Cardiac muscle cell (in vitro differentiated cells and primary cell): Measurements from ENCODE around the gene DEF6. TPM values are rescaled to one million over a fixed set of nuclear protein-coding genes. Genes with fewer than 3 reads are reported as not detected.

Experiments
- DNase-seq, 2 donors: peaks; one replicate each; pipeline versions ENCODE4 v3.0.0 to v3.0.0-alpha.2; 2010 to 2017; ENCODE audit warnings: low read depth in 1 of 2, low spot score in 1 of 2
- H3K27ac ChIP-seq: fragments of 200-600 bp; sonication (generic); 2 replicates; pipeline ENCODE4 v1.5.1; 2016
- H3K27me3 ChIP-seq: fragments of 200-600 bp; sonication (generic); 2 replicates; pipeline ENCODE4 v1.6.0; 2016; ENCODE audit warnings: control low read depth
- H3K36me3 ChIP-seq: fragments of 200-600 bp; sonication (generic); 2 replicates; pipeline ENCODE4 v1.5.1; 2016; ENCODE audit warnings: control low read depth
- H3K4me1 ChIP-seq: fragments of 200-600 bp; sonication (generic); 2 replicates; pipeline ENCODE4 v1.8.1; 2017; ENCODE audit warnings: low read depth, mild to moderate bottlenecking, mixed run types
- H3K4me3 ChIP-seq: fragments of 200-600 bp; sonication (generic); 2 replicates; pipeline ENCODE4 v1.5.1; 2016; ENCODE audit warnings: mild to moderate bottlenecking
- H3K9me3 ChIP-seq: fragments of 200-600 bp; sonication (generic); 2 replicates; pipeline ENCODE4 v1.5.1; 2017; ENCODE audit warnings: low read depth, mild to moderate bottlenecking, control low read depth
- polyA plus RNA-seq: library from polyadenylated mRNA; unstranded; fragments of >200 nt; fragmentation: Nextera tagmentation; extraction: Ambion mirVana; gene quantifications from 2 replicates; pipeline ENCODE4 v1.2.1, GENCODE V29; 2016
- total RNA-seq: library from RNA; depleted of rRNA; stranded (reverse); fragments of >200 nt; gene quantifications from 2 replicates; pipeline ENCODE4 v1.2.3, GENCODE V29; 2016
- TF ChIP-seq, protein P1 (sequence below): IDR thresholded peaks from 2 replicates; pipeline ENCODE4 v1.5.1; 2012; ENCODE audit warnings: low read depth, mild to moderate bottlenecking, low read length

Gene DEF6
- total and polyA plus RNA-seq, 2 experiments from 2014 or later = 2.3 to 9.2 TPM

DNA sequence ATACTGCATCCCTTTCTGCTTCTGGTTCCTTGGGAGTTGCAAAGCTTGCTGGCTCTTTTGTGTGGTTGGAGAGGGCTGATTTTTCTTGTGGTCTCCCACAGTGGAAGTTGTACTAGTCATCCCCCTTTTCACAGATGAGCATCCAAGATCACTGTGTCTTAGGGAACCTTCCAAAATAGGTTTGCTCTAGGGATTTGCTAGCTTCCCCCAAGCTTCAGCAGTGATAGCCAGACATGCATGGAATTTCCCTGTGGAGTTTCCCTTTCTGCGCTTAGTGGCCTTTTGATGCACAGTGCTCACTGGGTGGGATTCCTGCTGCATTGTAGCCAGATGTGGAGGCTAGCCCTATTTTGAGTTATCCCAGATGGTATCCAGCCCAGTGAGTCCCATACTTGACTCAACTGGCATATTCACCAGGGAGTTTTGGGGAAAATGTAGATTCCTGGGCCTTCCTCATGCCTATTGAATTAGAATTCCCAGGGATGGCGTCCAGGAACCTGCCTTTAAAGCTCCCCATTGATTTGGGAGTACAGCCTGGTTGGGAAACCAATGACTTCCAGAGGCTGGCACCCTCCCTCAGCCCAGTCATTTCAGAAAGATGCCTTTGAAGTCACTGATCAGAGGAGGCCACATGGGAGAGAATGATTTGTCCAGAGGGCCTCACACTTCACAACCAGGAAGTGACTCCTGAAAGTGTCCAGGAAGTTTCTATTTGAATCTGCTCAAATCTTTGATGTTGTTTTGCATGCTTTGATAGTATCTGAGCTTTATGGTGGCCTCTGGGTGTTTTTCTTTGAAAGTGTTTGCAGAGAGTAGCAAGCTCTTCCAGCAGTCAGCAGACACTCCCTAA lies 70.6 kb downstream of the DEF6 start:
- no peaks in the 10 kb centered on the region for H3K36me3 ChIP-seq
- TF ChIP-seq, protein P1, sequence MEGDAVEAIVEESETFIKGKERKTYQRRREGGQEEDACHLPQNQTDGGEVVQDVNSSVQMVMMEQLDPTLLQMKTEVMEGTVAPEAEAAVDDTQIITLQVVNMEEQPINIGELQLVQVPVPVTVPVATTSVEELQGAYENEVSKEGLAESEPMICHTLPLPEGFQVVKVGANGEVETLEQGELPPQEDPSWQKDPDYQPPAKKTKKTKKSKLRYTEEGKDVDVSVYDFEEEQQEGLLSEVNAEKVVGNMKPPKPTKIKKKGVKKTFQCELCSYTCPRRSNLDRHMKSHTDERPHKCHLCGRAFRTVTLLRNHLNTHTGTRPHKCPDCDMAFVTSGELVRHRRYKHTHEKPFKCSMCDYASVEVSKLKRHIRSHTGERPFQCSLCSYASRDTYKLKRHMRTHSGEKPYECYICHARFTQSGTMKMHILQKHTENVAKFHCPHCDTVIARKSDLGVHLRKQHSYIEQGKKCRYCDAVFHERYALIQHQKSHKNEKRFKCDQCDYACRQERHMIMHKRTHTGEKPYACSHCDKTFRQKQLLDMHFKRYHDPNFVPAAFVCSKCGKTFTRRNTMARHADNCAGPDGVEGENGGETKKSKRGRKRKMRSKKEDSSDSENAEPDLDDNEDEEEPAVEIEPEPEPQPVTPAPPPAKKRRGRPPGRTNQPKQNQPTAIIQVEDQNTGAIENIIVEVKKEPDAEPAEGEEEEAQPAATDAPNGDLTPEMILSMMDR = no peak
- peaks cover 29% of the 10 kb centered on the region for H3K4me1 ChIP-seq
- no peaks in the 10 kb centered on the region for H3K27me3 ChIP-seq
- peak in 1 of 2 donors; percentile 46 for DNase-seq
- no peak overlapping the region for H3K27ac ChIP-seq
- H3K4me3 ChIP-seq = no peak overlapping the region
- H3K9me3 ChIP-seq = no peaks in the 10 kb centered on the region

DNA sequence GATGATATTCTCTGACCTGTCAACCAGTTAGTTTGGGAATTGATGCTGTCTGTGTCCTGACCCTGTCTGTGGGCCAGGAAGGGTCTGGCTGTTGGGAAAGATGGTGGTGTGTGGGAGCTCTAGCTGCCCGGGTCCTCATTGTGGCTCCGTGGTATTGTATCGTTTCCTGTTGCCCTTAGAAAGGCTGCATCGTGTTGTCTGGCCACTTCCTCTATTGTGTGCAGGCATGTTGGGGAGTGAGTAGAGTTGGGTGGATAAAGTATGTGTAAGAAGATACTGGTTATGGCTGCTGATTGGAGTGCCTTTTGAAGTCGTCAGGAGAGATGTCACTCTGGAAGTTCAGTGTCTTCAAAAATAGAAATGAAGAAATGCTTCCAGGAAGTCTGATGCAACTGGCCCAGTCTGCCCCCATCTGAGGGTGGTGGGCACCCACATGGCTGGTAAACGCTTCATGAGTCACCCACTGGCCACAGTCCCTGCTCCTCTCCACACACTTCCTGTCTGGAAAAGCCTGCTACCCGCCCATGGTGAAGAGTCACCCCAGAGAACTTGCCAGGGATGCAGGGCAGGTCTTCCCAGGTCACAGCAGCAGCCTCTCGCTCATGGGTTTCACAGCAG lies 72.6 kb downstream of the DEF6 start:
- Histone ChIP-seq H3K4me1 (peaks cover 21% of the 10 kb centered on the region), H3K9me3 (no peaks in the 10 kb centered on the region), H3K27me3 (no peaks in the 10 kb centered on the region), H3K36me3 (no peaks in the 10 kb centered on the region), H3K27ac (no peak overlapping the region), H3K4me3 (no peak overlapping the region)
- DNase-seq = peak in 1 of 2 donors; percentile 95
- TF ChIP-seq, protein P1 = no peak

DNA sequence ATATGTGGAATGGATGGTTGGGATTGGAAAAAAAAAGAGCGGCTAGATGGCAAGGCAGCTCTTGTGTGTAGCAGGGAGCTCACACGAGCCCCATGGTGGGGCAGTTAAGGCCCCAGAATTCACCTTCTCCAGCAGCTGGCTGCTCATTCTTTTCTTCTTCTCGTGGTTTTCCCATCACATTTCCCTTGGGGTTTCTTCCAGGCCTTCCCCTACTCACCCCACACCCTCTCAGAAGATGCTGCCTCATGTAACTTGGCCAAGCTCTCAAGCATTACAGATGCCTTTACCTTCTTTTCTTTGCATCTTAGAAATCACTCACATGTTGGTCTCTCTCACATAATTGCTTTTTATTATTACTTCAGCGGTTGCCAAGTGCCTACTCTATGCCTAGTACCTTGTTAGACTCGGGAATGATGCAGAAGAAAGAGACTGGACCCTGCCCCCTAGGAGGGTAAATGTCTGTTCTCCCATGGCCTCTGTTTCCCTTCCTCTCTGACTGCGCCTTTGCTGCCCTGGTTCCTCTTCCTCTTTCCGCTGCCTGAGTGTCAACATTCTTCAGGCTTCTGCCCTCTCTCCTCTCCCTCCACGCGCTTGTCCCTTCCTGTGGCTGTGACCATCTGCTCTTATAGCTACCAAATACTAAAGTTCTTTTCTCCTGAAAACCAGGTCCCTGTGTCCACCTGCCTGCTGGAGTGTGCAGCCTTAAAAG lies 73.3 kb downstream of the DEF6 start:
- no peaks in the 10 kb centered on the region for H3K9me3 ChIP-seq
- H3K27me3 ChIP-seq = no peaks in the 10 kb centered on the region

More for the DNA sequence above, 73.3 kb downstream of the DEF6 start:
- Histone ChIP-seq H3K4me1 (peaks cover 21% of the 10 kb centered on the region), H3K4me3 (no peak overlapping the region), H3K27ac (peak overlapping the region; percentile 30), H3K36me3 (no peaks in the 10 kb centered on the region)
- no peak for DNase-seq
- TF ChIP-seq, protein P1 = no peak

Other genes with a start within 250 kb of the DEF6 start
- gene TCP11, start 156.5 kb upstream of the DEF6 start, total RNA-seq = 0.27 TPM in 1 of 2 replicates, not detected in the other
- gene TCP11, start 156.5 kb upstream of the DEF6 start, polyA plus RNA-seq = 0.54 TPM in 1 of 2 replicates, not detected in the other
- gene SCUBE3, start 83.9 kb upstream of the DEF6 start, total RNA-seq = 74.9 and 78.7 TPM in 2 replicates
- 78.2 and 81.8 TPM in 2 replicates for gene SCUBE3, start 83.9 kb upstream of the DEF6 start, polyA plus RNA-seq
- 26.3 and 46.2 TPM in 2 replicates for gene ZNF76, start 38.1 kb upstream of the DEF6 start, total RNA-seq
- 59.6 and 67.5 TPM in 2 replicates for gene ZNF76, start 38.1 kb upstream of the DEF6 start, polyA plus RNA-seq
- gene PPARD, start 44.7 kb downstream of the DEF6 start, total RNA-seq = 17.1 and 21.7 TPM in 2 replicates
- 28.6 and 34.0 TPM in 2 replicates for gene PPARD, start 44.7 kb downstream of the DEF6 start, polyA plus RNA-seq
- 23.8 and 28.1 TPM in 2 replicates for gene FANCE, start 154.5 kb downstream of the DEF6 start, total RNA-seq
- gene FANCE, start 154.5 kb downstream of the DEF6 start, polyA plus RNA-seq = 19.4 and 21.3 TPM in 2 replicates
- 1,095 and 1,320 TPM in 2 replicates for gene RPL10A, start 170.6 kb downstream of the DEF6 start, total RNA-seq
- gene RPL10A, start 170.6 kb downstream of the DEF6 start, polyA plus RNA-seq = 390 and 521 TPM in 2 replicates
- gene TEAD3, start 199.3 kb downstream of the DEF6 start, total RNA-seq = 65.2 and 98.6 TPM in 2 replicates
- 64.0 and 78.3 TPM in 2 replicates for gene TEAD3, start 199.3 kb downstream of the DEF6 start, polyA plus RNA-seq
- gene TULP1, start 215.1 kb downstream of the DEF6 start, total RNA-seq = 4.8 and 5.2 TPM in 2 replicates
- 0.92 and 5.9 TPM in 2 replicates for gene TULP1, start 215.1 kb downstream of the DEF6 start, polyA plus RNA-seq